Parathyroid adenoma (tissue), 2 donors: ENCODE data around the gene GALNTL6.

Experiments
- H2AFZ ChIP-seq: fragments of 300-600 bp; sonication (generic); one replicate; pipeline ENCODE4 v1.7.0; 2017; ENCODE audit warnings: antibody characterized with exemption, mild to moderate bottlenecking
- H3K27ac ChIP-seq: fragments of 300-600 bp; sonication (generic); one replicate; pipeline ENCODE4 v1.7.0; 2017
- H3K27me3 ChIP-seq: fragments of 300-600 bp; sonication (generic); one replicate; pipeline ENCODE4 v1.7.0; 2017; ENCODE audit warnings: low read length; ENCODE audit not compliant: control insufficient read depth, insufficient read depth
- H3K36me3 ChIP-seq: fragments of 300-600 bp; sonication (generic); one replicate; pipeline ENCODE4 v1.7.0; 2017; ENCODE audit warnings: low read length; ENCODE audit not compliant: control insufficient read depth, insufficient read depth
- H3K4me1 ChIP-seq: fragments of 300-600 bp; sonication (generic); one replicate; pipeline ENCODE4 v1.7.0; 2017; ENCODE audit warnings: control low read depth
- H3K4me2 ChIP-seq: fragments of 300-600 bp; sonication (generic); one replicate; pipeline ENCODE4 v1.7.0; 2017; ENCODE audit warnings: low read length
- H3K4me3 ChIP-seq: fragments of 300-600 bp; sonication (generic); one replicate; pipeline ENCODE4 v1.7.0; 2017; ENCODE audit warnings: low read depth, low read length
- H3K79me2 ChIP-seq: fragments of 300-600 bp; sonication (generic); one replicate; pipeline ENCODE4 v1.7.0; 2017; ENCODE audit warnings: control low read depth
- H3K9ac ChIP-seq: fragments of 300-600 bp; sonication (generic); one replicate; pipeline ENCODE4 v1.7.0; 2017; ENCODE audit warnings: mild to moderate bottlenecking
- H3K9me3 ChIP-seq: fragments of 300-600 bp; sonication (generic); one replicate; pipeline ENCODE4 v1.7.0; 2017; ENCODE audit warnings: low read length; ENCODE audit not compliant: control insufficient read depth
- TF ChIP-seq, protein P1 (sequence below): fragments of 300-600 bp; sonication (generic); IDR thresholded peaks from one replicate; pipeline ENCODE4 v1.7.0; 2017; ENCODE audit warnings: antibody characterized with exemption, mild to moderate bottlenecking
- donor health status: primary hyperparathyroidism.

GALNTL6 gene

DNA sequence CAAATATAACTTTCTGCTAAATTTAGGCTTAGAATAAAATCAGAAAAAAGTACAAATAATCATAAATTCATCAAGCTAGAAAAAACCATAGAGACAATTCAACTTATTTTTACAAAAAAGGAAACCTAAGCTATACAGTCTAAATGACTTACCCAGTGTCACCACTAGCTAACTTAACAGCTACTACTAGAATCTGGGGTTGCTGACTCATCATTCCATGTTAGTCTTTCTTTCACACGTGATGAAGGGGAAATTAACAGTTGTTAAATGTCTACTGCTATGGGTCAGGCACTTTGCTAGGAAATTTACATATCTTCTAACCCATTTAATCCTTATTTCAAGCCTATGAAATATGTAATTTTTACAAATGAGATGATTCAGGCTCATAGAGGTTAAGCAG is 1006.1 kb downstream of the GALNTL6 start:
- Histone ChIP-seq H3K9ac (no peak overlapping the region), H3K27ac (no peak overlapping the region), H3K27me3 (no peaks in the 10 kb centered on the region), H3K4me2 (no peak overlapping the region), H3K9me3 (no peaks in the 10 kb centered on the region), H2AFZ (no peak overlapping the region), H3K4me1 (no peaks in the 10 kb centered on the region), H3K79me2 (no peaks in the 10 kb centered on the region), H3K4me3 (no peak overlapping the region), H3K36me3 (no peaks in the 10 kb centered on the region)
- TF ChIP-seq, protein P1, sequence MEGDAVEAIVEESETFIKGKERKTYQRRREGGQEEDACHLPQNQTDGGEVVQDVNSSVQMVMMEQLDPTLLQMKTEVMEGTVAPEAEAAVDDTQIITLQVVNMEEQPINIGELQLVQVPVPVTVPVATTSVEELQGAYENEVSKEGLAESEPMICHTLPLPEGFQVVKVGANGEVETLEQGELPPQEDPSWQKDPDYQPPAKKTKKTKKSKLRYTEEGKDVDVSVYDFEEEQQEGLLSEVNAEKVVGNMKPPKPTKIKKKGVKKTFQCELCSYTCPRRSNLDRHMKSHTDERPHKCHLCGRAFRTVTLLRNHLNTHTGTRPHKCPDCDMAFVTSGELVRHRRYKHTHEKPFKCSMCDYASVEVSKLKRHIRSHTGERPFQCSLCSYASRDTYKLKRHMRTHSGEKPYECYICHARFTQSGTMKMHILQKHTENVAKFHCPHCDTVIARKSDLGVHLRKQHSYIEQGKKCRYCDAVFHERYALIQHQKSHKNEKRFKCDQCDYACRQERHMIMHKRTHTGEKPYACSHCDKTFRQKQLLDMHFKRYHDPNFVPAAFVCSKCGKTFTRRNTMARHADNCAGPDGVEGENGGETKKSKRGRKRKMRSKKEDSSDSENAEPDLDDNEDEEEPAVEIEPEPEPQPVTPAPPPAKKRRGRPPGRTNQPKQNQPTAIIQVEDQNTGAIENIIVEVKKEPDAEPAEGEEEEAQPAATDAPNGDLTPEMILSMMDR, result no peak

DNA sequence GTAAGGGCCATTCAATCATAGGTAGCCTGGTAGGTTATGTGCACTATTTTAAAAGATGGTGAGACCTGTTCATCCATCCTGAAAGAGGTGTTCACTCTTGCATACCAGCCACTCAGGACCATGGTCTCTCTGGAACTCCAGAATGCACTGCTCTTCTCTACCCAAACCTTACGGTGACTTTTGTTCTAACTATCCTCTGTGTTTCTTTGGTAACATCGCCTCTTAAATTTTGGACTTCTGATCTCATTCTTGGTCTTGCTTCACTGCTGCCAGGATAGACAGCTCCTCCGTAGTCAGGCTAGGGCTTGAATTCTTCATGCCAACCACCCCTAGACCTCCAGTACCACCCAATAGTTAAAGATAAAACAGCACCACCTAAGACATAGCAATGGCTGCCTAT is 1009.1 kb downstream of the GALNTL6 start:
- Histone ChIP-seq H3K9ac (no peak overlapping the region), H2AFZ (no peak overlapping the region), H3K27ac (no peak overlapping the region), H3K36me3 (no peaks in the 10 kb centered on the region), H3K9me3 (no peaks in the 10 kb centered on the region), H3K4me1 (no peaks in the 10 kb centered on the region), H3K27me3 (no peaks in the 10 kb centered on the region), H3K79me2 (no peaks in the 10 kb centered on the region), H3K4me2 (no peak overlapping the region), H3K4me3 (no peak overlapping the region)
- TF ChIP-seq, protein P1, result no peak

DNA sequence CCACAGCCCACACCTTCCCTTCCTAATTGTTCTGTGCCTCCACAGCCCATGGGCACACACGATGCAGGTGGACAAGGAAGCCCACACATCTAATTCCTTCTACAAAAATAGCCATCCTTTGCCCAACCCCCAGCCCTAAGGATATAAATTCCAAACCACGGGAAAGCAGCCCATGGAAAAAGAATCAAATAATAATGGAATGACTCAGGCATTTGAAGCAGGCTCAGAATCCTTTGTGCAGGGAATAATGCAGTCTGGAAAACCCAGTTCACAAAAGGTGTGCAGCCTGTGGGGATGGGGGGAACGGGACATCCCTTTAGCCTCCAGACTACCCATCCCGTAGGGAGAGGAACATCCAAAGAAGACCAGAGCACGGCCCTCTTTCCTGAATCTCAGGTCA is 1013.1 kb downstream of the GALNTL6 start:
- Histone ChIP-seq H3K4me3 (no peak overlapping the region), H3K79me2 (no peaks in the 10 kb centered on the region), H3K27me3 (no peaks in the 10 kb centered on the region), H3K9me3 (no peaks in the 10 kb centered on the region), H3K27ac (no peak overlapping the region), H3K4me1 (no peaks in the 10 kb centered on the region), H3K36me3 (no peaks in the 10 kb centered on the region), H3K4me2 (no peak overlapping the region), H3K9ac (no peak overlapping the region), H2AFZ (no peak overlapping the region)
- TF ChIP-seq, protein P1, result no peak

DNA sequence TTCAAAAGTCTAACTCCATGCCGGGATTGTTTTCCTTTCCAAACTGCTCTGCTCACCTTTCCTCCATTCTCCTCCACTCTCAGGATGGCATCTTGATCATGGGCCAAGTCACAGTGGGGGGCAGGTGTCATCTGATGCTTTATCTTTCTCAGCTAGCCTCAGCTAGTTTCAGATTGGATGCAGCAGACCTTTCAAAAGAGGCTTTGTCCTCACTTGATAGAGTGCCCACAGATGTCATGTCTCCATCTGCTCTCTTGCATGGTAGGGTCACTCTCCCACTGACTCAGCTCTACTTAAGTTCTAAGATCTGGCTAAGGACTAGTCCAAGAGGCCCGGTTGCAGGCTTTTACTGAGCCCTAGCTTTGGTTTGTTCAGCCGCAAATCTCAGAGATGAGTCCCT is 1013.7 kb downstream of the GALNTL6 start:
- TF ChIP-seq, protein P1, result no peak
- H3K4me3 ChIP-seq, result no peak overlapping the region
- no peaks in the 10 kb centered on the region for H3K9me3 ChIP-seq
- H3K79me2 ChIP-seq, result no peaks in the 10 kb centered on the region
- H3K4me1 ChIP-seq, result no peaks in the 10 kb centered on the region
- no peak overlapping the region for H3K27ac ChIP-seq
- no peak overlapping the region for H3K4me2 ChIP-seq
- H3K27me3 ChIP-seq, result no peaks in the 10 kb centered on the region
- H3K9ac ChIP-seq, result no peak overlapping the region
- no peak overlapping the region for H2AFZ ChIP-seq
- H3K36me3 ChIP-seq, result no peaks in the 10 kb centered on the region

DNA sequence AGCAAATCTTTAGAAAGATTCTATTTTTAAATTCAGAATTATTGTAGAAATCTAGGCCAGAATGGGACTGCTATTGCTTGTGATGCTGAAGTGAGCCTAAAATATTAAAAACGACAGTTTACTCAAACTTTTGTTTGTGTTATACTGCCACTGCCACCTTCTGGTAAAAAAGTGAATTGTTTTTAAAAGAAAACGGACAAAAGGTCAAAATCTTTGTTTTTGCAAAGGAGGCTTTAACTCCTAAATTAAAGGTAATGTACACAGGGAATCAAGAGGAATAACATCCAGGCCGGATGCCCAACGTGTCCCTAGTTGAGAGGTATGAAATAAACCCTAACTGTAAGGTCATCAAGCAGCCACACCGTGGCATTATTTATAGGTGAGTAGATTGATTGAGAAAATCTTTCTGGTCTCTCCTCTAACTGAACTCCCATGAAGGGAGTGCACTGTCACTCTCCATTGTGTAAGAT is 1017.1 kb downstream of the GALNTL6 start:
- Histone ChIP-seq H3K4me1 (no peaks in the 10 kb centered on the region), H3K79me2 (no peaks in the 10 kb centered on the region), H3K9me3 (no peaks in the 10 kb centered on the region), H3K36me3 (no peaks in the 10 kb centered on the region), H3K27ac (no peak overlapping the region), H2AFZ (peak overlapping the region; percentile 13), H3K9ac (no peak overlapping the region), H3K27me3 (no peaks in the 10 kb centered on the region), H3K4me3 (no peak overlapping the region), H3K4me2 (no peak overlapping the region)
- TF ChIP-seq, protein P1, result peak; percentile 35
